HL-60/S4 (cell line): ENCODE data around the gene ATP2B3.

Experiments used
- in situ Hi-C: fragments of 300-500 bp; cut with MboI; formaldehyde crosslinking; loops from 2 replicates; pipeline ENCODE4 v1.14.3; 2022; ENCODE audit warnings: low sequenced_read_pairs

The ATP2B3 gene

DNA sequence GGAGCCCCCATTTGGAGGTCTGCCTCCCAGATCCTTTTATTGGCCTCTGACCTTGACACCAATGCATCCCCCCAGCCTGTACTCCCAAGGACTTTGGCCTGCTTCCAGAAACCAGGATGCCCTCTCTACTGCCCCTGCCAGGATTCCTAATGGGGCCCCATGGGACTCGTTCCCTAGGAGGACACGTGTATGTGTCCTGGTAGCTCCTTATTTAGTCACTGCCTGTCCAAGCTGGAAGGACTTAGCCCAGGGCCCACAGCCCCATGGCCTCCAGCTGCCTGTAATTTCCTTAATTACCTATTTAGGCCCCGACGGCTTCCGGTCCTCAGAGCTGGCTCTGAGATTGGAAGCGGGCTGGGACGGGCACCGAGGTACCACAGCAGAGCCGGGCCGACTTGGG, 9.4 kb downstream of the ATP2B3 start:
- in situ Hi-C loops = no loop called here

GRCh38 chrX:153527208-153527607, 9.8 kb downstream of the ATP2B3 start:
- in situ Hi-C loops = no loop called here

DNA sequence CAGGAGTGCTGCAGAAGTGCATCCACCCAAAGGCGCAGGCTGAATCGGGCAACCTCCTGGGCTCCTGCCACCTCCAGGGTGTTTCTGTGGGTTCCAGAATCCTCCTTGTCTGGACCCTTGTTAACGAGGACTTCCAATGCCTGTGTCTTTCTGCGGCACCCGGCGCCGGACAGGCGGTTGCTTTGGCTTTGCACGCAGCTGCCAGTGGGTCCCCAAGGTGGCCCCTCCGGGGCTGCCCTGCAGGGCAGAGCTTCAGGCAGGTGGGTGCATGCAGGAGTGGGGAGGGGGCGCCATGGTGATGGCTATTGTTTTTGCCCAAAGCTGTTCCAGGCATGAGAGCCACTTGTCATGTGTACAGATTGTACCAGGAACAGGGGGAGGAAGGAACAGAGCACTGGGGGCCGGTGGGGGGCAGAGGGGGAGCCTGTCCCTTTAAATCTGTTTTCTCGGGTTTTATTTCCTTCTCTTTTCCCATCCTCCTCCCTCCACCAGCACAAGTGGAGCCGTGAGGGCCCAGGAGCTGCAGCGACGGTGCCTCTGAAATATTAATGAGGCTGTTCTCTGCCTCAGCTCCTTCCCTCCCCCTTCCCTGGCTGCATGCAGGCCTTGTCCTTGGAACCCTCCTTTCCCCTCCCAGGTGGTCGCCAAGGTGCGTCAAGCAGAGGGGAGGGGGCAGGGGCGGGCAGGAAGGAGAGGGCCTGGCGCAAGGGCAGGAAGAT, 13.1 kb downstream of the ATP2B3 start:
- in situ Hi-C loops = no loop called here

- in situ Hi-C loops = no loop called here
Observed at GRCh38 chrX:153533091-153533490, 15.6 kb downstream of the ATP2B3 start.

- in situ Hi-C loops = no loop called here
Observed at GRCh38 chrX:153537080-153537479, 19.6 kb downstream of the ATP2B3 start.

- in situ Hi-C loops = no loop called here
Observed at GRCh38 chrX:153537526-153538295, 20.3 kb downstream of the ATP2B3 start.

DNA sequence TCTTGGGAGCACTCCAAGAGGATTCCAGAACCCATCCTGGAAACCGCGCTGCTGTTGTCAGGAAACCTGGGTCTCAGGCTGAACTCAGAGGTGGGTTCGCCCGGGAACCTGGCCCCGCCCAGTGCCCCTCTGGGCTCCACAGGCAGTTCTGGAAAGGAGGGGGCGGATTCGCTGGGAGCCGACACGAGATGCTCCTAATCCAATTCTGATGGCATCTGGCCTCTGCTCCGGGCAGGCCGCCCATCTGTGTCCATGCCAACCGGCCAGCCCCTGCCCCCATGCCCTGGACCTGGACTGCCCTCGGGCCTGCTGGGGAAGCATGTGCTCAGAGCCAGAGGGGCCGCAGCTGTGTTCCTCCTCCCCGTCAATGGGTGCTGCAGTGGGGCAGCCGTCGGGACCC, 21.0 kb downstream of the ATP2B3 start:
- in situ Hi-C loops = no loop called here

GRCh38 chrX:153539171-153539978, 21.9 kb downstream of the ATP2B3 start:
- in situ Hi-C loops = no loop called here

GRCh38 chrX:153539979-153540358, 22.5 kb downstream of the ATP2B3 start:
- in situ Hi-C loops = no loop called here

GRCh38 chrX:153544727-153545126, 27.3 kb downstream of the ATP2B3 start:
- in situ Hi-C loops = no loop called here

GRCh38 chrX:153546386-153546785, 28.9 kb downstream of the ATP2B3 start:
- in situ Hi-C loops = no loop called here

DNA sequence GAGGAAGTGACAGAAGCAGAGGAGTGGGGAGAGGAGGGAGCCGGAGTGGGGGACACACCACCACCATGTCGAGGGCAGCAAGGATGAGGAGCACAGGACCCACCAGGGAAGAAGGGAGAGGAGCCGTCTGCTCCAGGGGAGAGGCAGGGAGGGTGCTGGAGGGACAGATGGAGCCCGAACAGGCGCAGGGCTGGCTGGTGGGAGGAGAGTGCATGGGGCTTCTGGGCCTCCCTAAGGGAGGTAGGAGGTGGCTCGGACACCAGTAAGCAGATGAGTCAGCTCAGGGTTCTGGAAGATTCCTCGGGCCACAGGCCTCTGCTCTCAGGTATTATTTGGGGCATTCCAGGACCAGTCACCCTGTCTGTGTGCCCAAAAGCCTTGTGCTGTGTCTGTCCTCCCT, 29.8 kb downstream of the ATP2B3 start:
- in situ Hi-C loops = no loop called here

GRCh38 chrX:153549231-153549630, 31.8 kb downstream of the ATP2B3 start:
- in situ Hi-C loops = no loop called here

- in situ Hi-C loops = loop anchor here (5.0 kb wide), 1 partner anchor 97 kb away; the partner anchor contains the start of gene DUSP9
Observed at GRCh38 chrX:153549807-153550206, 32.4 kb downstream of the ATP2B3 start.

GRCh38 chrX:153551135-153551534, 33.7 kb downstream of the ATP2B3 start:
- in situ Hi-C loops = loop anchor here (5.0 kb wide), 1 partner anchor 96 kb away; the partner anchor contains the start of gene DUSP9

DNA sequence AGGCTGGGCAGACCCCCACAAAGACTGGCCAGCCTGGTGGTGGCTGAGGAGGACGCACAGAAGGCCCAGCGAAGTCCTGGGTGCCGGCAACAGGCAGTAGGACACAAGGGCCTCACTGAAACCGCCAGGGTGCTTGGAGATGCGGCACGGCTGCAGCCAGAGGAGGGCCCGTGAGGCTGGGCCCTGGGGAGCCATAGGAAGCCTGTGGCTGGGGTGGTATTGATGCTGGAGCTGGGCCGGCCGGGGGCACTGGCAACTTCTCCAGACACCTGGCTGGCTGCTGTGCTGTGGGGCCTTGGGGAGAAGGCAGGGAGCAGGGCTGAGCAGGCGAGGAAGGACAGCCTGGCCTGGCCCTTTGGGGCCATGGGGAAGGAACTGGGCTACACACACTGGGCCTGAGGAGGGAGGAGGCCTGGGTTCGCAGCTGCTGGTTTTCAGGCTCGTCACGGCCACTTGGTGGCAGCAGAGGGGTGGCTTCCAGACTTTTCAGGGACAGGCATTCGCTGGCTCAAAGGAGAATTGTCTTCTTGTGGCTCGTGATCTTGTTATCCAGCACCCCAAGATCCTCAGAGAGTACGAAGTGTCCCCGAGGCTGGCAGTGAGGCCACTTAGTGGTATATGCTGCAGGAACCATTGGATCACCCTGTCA, 37.2 kb downstream of the ATP2B3 start:
- in situ Hi-C loops = loop anchor here (5.0 kb wide), 1 partner anchor 93 kb away; the partner anchor contains the start of gene DUSP9

DNA sequence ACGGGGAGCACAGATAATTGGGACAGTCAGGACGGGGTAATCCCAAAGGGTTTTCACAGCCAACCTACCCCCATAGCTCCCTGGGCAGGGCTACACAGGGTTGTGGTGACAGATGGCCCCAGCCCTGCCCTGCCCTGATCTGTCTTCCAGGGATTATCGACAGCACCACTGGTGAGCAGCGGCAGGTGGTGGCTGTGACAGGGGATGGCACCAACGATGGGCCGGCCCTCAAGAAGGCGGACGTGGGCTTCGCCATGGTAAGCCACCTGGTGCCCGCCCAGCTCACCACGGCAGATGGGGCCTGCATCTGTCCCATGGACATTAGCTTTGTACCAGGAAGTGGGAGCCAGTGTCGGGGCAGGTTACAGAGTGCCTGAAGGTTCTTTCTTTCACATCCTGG, 39.3 kb downstream of the ATP2B3 start:
- in situ Hi-C loops = no loop called here

- in situ Hi-C loops = no loop called here
Observed at GRCh38 chrX:153557618-153558355, 40.3 kb downstream of the ATP2B3 start.

DNA sequence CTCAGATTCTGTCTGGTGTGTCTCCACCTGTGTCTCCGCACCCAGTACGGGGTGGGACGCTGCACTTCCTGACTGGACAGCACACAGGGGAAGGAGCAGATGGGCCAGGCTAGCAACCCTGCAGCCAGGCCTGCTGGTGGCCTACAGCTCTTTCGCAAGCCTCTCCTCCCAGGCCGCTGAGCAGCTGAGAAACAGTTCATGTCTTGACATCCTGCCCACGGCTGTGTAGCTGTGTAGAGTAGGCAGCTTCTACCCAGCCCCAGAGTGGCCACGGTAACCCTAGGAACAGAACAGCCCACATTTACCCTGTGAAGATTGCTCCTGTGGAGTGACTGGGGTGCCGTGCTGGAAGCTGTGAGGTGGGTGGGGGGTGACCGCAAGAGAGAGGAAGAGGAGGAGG, 42.6 kb downstream of the ATP2B3 start:
- in situ Hi-C loops = no loop called here

GRCh38 chrX:153560466-153560865, 43.0 kb downstream of the ATP2B3 start:
- in situ Hi-C loops = no loop called here
